Retinal pigment epithelial cell (primary cell): ENCODE results near the gene TTLL13.
"Not testable (repeated sequence)": the region's sequence is repeated elsewhere in the genome, so short reads cannot be mapped to it uniquely, and the experiment has no call there.

Experiments used
- DNase-seq: peaks from one replicate; pipeline ENCODE4 v3.0.0-alpha.2; 2010; ENCODE audit warnings: low read depth
- H3K4me3 ChIP-seq: 2 replicates; pipeline ENCODE4 v1.5.1; 2011; ENCODE audit warnings: mild to moderate bottlenecking, low read length, control low read depth, moderate library complexity
- CTCF ChIP-seq: conservative IDR thresholded peaks from 2 replicates; pipeline ENCODE4 v1.5.1; 2011; ENCODE audit warnings: low read depth, low read length, control low read depth, inconsistent platforms

Gene TTLL13

GRCh38 chr15:90268415-90268814 lies 19.1 kb downstream of the TTLL13 start:
- TF ChIP-seq CTCF, result no peak
- DNase-seq, result no peak
- no peak overlapping the region for H3K4me3 ChIP-seq

- TF ChIP-seq CTCF, result no peak
- no peak for DNase-seq
- no peak overlapping the region for H3K4me3 ChIP-seq
Measured at GRCh38 chr15:90270502-90271150, 21.3 kb downstream of the TTLL13 start.

- H3K4me3 ChIP-seq, result no peak overlapping the region
- no peak for TF ChIP-seq CTCF
- DNase-seq, result no peak
Measured at GRCh38 chr15:90271459-90272166, 22.3 kb downstream of the TTLL13 start.

- not testable (repeated sequence) for DNase-seq, H3K4me3 ChIP-seq
Measured at GRCh38 chr15:90278467-90278866, 29.1 kb downstream of the TTLL13 start.

GRCh38 chr15:90280743-90281142 lies 31.4 kb downstream of the TTLL13 start:
- not testable (repeated sequence) for H3K4me3 ChIP-seq, DNase-seq

GRCh38 chr15:90281637-90282036 lies 32.3 kb downstream of the TTLL13 start:
- DNase-seq, result not testable (repeated sequence)

GRCh38 chr15:90286678-90287077 lies 37.3 kb downstream of the TTLL13 start:
- TF ChIP-seq CTCF, result peak; percentile 63
- no peak overlapping the region for H3K4me3 ChIP-seq
- DNase-seq, result no peak

More at GRCh38 chr15:90281637-90282036, 32.3 kb downstream of the TTLL13 start:
- H3K4me3 ChIP-seq, result not testable (repeated sequence)

- no peak overlapping the region for H3K4me3 ChIP-seq
- no peak for DNase-seq
- TF ChIP-seq CTCF, result no peak
Measured at GRCh38 chr15:90287101-90287500, 37.7 kb downstream of the TTLL13 start.
